ENCODE results near the gene NPAS3. TPM values are rescaled to one million over a fixed set of nuclear protein-coding genes. Genes with fewer than 3 reads are reported as not detected.

Gene NPAS3
- total and polyA plus RNA-seq, 2 of the 8 experiments (the other 6 are each of a cell fraction or from before 2014, with no cell fraction given): 0.11 to 0.60 TPM

DNA sequence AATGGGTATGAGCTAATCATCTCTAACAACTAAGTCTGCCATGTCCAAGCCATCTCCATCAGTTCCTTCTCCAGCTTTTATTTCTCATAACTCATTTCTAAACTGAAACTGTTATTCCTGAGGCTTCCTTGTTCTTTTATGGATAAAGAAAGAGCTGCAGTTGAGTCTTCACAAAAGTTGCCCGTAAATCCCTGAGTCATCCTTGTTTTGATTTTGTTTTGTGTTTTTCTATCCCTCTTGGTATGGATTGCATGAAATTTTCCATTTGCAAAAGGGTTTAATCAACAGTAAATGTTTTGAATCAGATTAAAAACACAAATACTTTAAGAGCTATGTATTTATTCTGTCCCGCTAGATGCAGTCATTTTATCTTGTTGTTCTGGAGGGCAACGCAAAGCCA lies 721.6 kb downstream of the NPAS3 start (continued):
- TF ChIP-seq, protein P1, sequence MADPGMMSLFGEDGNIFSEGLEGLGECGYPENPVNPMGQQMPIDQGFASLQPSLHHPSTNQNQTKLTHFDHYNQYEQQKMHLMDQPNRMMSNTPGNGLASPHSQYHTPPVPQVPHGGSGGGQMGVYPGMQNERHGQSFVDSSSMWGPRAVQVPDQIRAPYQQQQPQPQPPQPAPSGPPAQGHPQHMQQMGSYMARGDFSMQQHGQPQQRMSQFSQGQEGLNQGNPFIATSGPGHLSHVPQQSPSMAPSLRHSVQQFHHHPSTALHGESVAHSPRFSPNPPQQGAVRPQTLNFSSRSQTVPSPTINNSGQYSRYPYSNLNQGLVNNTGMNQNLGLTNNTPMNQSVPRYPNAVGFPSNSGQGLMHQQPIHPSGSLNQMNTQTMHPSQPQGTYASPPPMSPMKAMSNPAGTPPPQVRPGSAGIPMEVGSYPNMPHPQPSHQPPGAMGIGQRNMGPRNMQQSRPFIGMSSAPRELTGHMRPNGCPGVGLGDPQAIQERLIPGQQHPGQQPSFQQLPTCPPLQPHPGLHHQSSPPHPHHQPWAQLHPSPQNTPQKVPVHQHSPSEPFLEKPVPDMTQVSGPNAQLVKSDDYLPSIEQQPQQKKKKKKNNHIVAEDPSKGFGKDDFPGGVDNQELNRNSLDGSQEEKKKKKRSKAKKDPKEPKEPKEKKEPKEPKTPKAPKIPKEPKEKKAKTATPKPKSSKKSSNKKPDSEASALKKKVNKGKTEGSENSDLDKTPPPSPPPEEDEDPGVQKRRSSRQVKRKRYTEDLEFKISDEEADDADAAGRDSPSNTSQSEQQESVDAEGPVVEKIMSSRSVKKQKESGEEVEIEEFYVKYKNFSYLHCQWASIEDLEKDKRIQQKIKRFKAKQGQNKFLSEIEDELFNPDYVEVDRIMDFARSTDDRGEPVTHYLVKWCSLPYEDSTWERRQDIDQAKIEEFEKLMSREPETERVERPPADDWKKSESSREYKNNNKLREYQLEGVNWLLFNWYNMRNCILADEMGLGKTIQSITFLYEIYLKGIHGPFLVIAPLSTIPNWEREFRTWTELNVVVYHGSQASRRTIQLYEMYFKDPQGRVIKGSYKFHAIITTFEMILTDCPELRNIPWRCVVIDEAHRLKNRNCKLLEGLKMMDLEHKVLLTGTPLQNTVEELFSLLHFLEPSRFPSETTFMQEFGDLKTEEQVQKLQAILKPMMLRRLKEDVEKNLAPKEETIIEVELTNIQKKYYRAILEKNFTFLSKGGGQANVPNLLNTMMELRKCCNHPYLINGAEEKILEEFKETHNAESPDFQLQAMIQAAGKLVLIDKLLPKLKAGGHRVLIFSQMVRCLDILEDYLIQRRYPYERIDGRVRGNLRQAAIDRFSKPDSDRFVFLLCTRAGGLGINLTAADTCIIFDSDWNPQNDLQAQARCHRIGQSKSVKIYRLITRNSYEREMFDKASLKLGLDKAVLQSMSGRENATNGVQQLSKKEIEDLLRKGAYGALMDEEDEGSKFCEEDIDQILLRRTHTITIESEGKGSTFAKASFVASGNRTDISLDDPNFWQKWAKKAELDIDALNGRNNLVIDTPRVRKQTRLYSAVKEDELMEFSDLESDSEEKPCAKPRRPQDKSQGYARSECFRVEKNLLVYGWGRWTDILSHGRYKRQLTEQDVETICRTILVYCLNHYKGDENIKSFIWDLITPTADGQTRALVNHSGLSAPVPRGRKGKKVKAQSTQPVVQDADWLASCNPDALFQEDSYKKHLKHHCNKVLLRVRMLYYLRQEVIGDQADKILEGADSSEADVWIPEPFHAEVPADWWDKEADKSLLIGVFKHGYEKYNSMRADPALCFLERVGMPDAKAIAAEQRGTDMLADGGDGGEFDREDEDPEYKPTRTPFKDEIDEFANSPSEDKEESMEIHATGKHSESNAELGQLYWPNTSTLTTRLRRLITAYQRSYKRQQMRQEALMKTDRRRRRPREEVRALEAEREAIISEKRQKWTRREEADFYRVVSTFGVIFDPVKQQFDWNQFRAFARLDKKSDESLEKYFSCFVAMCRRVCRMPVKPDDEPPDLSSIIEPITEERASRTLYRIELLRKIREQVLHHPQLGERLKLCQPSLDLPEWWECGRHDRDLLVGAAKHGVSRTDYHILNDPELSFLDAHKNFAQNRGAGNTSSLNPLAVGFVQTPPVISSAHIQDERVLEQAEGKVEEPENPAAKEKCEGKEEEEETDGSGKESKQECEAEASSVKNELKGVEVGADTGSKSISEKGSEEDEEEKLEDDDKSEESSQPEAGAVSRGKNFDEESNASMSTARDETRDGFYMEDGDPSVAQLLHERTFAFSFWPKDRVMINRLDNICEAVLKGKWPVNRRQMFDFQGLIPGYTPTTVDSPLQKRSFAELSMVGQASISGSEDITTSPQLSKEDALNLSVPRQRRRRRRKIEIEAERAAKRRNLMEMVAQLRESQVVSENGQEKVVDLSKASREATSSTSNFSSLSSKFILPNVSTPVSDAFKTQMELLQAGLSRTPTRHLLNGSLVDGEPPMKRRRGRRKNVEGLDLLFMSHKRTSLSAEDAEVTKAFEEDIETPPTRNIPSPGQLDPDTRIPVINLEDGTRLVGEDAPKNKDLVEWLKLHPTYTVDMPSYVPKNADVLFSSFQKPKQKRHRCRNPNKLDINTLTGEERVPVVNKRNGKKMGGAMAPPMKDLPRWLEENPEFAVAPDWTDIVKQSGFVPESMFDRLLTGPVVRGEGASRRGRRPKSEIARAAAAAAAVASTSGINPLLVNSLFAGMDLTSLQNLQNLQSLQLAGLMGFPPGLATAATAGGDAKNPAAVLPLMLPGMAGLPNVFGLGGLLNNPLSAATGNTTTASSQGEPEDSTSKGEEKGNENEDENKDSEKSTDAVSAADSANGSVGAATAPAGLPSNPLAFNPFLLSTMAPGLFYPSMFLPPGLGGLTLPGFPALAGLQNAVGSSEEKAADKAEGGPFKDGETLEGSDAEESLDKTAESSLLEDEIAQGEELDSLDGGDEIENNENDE (IDR thresholded peaks at IDR 0.05; ENCODE audit: insufficient replicate concordance, low read length): no peak
- no peak for TF ChIP-seq SP4 (IDR thresholded peaks at IDR 0.05; ENCODE audit: low read length)
- no peak for TF ChIP-seq CEBPB (IDR thresholded peaks at IDR 0.05; ENCODE audit: low read depth, low read length)
- TF ChIP-seq MAX (IDR thresholded peaks at IDR 0.05): no peak
- TF ChIP-seq RXRA (IDR thresholded peaks at IDR 0.05; ENCODE audit: insufficient read depth, low read depth, low read length): no peak
- TF ChIP-seq CREB1 (IDR thresholded peaks at IDR 0.05): no peak
- no peak for TF ChIP-seq TCF12 (IDR thresholded peaks at IDR 0.05; ENCODE audit: low read depth, low read length)
- TF ChIP-seq SRF (IDR thresholded peaks at IDR 0.05; ENCODE audit: low read depth, low read length): no peak
- no peak for TF ChIP-seq FOSL1 (IDR thresholded peaks at IDR 0.05; ENCODE audit: insufficient read depth, low read depth, low read length)

Measured in H1 (cell line).